KOPT-K1 (cell line): ENCODE results near the gene LYPLAL1.
"Not testable (repeated sequence)": the region's sequence is repeated elsewhere in the genome, so short reads cannot be mapped to it uniquely, and the experiment has no call there.

ENCODE experiments used
- H3K27ac ChIP-seq: fragments of 200-600 bp; sonication (generic); 2 replicates; pipeline ENCODE4 v1.5.1; 2016; ENCODE audit warnings: antibody characterized with exemption, mild to moderate bottlenecking, low read depth, low read length; ENCODE audit not compliant: poor library complexity, severe bottlenecking
- H3K36me3 ChIP-seq: fragments of 200-600 bp; sonication (generic); 2 replicates; pipeline ENCODE4 v1.5.1; 2017; ENCODE audit warnings: antibody characterized with exemption, mild to moderate bottlenecking, low read length, moderate library complexity; ENCODE audit not compliant: insufficient read depth
- H3K9me3 ChIP-seq: fragments of 200-600 bp; sonication (generic); 2 replicates; pipeline ENCODE4 v1.5.1; 2017; ENCODE audit warnings: antibody characterized with exemption, low read length, mild to moderate bottlenecking; ENCODE audit not compliant: insufficient read depth, poor library complexity, severe bottlenecking

The LYPLAL1 gene

DNA sequence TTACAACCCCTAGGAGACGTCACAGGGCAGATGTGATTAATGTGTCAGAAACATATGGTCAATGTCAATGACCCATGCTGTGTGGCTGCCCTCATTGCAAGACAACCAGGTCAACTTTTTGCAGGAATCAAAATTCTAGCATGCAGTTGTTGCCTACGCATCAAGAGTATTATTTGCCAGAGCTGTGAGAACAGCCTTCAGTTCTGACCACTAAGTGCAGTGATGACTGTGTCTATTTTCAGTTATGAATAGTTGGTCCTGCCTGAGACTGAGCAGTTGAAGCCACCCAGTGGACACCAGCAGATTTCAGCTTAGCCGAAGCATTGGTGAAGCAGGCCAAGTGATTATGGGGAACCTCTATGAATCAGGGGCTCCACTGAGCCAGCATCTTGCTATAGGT, 47.3 kb downstream of the LYPLAL1 start:
- H3K36me3 ChIP-seq = peaks cover 5% of the 10 kb centered on the region; the same call in 1 of the 2 replicates
- H3K27ac ChIP-seq = no peak overlapping the region
- H3K9me3 ChIP-seq = no peaks in the 10 kb centered on the region

DNA sequence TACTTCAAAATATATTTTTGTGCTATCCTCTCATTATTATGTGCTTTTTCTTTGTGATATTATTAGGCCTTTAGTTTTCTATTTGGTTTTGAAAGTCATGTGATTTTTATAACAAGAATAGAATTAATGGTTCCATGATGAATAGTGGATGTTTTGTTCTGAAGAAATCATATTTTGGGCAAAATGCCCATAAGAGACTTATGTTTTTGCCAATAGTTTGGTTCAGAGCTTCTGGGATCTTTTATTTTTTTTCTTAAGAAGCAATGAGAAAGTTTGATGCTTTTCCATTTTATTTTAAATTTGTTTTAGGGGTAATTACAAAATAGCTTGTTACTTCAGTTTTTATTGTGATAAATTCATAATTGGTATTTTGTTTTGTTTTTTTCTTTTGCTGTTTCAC, 49.8 kb downstream of the LYPLAL1 start:
- Histone ChIP-seq H3K36me3 (peaks cover 5% of the 10 kb centered on the region; the same call in 1 of the 2 replicates), H3K9me3 (no peaks in the 10 kb centered on the region), H3K27ac (no peak overlapping the region)

DNA sequence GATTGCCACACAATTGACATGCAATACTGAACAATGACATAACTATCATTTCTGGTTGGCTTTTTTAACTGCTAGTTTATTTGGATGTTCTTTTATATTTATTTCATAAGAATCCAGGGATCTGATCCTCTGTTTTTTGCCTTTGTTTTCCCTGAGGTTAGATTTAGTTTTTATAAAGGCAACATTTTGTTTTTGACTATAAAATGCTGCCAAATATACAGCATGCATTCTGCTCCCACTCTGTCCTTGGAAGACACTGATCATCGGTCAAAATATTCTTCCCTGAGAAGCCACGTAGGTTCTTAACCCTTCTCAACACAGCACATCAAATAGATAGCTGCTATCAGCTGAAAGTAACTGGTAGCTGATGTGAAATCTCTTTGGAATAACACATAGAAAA, 52.5 kb downstream of the LYPLAL1 start:
- no peaks in the 10 kb centered on the region for H3K36me3 ChIP-seq
- no peak overlapping the region for H3K27ac ChIP-seq
- H3K9me3 ChIP-seq = no peaks in the 10 kb centered on the region

DNA sequence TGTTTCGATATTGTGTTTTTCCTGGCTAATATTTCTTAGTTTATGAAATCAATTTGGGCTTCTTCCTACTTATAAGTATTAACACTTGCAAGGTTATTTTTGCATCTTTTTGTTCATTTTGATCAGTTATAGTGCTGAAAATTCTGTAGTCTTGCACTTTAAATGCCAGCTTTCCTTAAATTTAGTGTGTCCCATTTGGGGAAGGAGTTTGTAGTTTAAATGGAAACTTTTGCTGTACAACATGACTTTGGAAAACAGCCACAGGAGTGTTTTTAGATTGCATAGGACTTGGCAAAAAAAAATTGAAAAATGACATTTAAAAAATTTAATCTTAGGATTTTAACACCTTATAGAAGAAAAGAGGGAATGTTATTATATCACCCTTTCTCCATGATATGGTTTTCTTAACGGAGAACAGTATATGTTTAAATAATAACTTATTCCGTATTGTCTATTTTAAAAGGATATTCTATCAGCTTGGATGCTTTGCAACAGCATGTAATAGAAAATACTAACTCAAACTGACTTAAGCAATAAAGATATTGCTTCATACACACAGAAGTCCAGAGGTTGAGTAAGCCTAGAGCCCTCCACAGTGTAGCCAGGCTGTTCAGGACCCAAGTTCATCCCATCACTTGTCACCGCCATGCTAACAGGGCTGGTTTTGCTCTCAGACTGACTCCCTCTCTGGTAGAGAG, 53.8 kb downstream of the LYPLAL1 start:
- no peaks in the 10 kb centered on the region for H3K9me3 ChIP-seq
- no peaks in the 10 kb centered on the region for H3K36me3 ChIP-seq
- no peak overlapping the region for H3K27ac ChIP-seq

DNA sequence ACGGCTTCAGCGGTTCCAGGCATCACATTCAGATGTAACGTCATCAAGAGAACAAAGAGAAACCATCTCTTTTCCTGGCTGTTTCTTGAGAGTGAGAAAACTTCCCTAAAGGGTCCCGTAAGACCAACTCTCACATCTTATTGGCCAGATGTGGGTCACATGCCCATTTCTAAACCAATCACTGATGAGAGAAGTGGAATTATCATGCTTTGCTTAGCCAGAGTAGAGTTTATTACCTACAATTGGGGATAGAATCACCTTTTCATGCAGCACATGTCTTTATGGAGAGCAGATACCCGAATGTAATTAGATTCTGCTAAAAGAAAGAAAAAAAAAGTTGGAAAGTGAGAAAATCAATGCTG, 54.4 kb downstream of the LYPLAL1 start:
- Histone ChIP-seq H3K36me3 (no peaks in the 10 kb centered on the region), H3K9me3 (no peaks in the 10 kb centered on the region), H3K27ac (no peak overlapping the region)

DNA sequence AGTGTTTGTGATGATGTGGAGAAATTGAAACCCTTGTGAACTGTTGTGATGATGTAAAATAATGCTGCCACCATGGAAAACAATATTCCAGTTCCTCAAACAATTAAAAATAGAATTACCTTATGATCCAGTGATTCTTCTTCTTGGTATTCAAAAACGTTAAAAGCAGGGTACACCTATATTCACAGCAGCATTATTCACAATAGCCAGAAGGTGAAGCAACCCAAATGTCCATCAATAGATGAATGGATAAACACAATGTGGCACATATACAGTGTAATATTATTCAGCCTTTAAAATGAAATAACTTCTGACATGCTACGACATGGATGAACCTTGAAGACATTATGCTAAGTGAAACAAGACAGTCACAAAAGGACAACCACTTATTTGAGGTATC, 59.2 kb downstream of the LYPLAL1 start:
- Histone ChIP-seq H3K36me3 (no peaks in the 10 kb centered on the region), H3K27ac (no peak overlapping the region), H3K9me3 (no peaks in the 10 kb centered on the region)

GRCh38 chr1:219235903-219236481, 62.3 kb downstream of the LYPLAL1 start:
- Histone ChIP-seq H3K27ac (no peak overlapping the region), H3K36me3 (no peaks in the 10 kb centered on the region), H3K9me3 (no peaks in the 10 kb centered on the region)

- H3K27ac ChIP-seq = no peak overlapping the region
- no peaks in the 10 kb centered on the region for H3K36me3 ChIP-seq
- no peaks in the 10 kb centered on the region for H3K9me3 ChIP-seq
Measured at GRCh38 chr1:219236933-219237610, 63.4 kb downstream of the LYPLAL1 start.

GRCh38 chr1:219239518-219239917, 65.8 kb downstream of the LYPLAL1 start:
- Histone ChIP-seq H3K36me3 (no peaks in the 10 kb centered on the region), H3K9me3 (no peaks in the 10 kb centered on the region), H3K27ac (no peak overlapping the region)

DNA sequence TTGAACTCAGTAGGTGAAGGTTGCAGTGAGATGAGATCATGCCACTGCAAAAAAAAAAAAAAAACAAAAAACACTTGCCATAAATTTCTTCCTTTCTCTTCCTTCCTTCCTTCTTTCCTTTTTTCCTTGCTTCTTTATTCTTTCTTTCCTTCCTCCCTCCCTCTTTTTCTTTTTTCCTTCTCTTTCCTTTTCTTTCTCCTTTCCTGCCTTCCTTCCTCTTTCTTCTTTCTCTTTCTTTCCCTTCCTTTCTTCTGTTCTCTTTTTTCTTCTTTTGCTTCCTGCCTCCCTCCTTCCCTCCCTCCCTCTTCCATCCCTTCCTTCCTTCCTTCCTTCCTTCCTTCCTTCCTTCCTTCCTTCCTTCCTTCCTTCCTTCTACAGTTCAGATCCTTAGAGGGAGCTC, 71.2 kb downstream of the LYPLAL1 start:
- H3K27ac ChIP-seq = no peak overlapping the region
- H3K9me3 ChIP-seq = no peaks in the 10 kb centered on the region
- no peaks in the 10 kb centered on the region for H3K36me3 ChIP-seq

DNA sequence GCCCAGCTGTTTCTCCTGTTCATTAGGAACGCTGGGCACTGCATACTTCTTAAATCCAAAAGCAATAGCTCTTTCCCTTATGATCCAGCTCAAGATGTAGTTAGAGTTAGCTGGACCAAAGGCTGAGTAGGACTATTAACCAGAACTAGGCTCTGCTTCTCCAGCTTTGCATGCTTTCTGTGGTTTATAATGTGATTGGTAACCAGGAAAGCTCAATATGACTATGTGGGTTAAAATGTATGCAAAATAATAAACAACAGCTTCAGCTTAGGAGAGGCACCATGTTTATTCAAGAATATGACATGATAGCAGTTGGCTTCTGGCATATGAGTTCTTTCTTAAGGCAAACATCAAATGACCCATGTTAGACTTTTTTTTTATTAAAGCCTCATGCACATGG, 73.8 kb downstream of the LYPLAL1 start:
- H3K9me3 ChIP-seq = no peaks in the 10 kb centered on the region
- H3K27ac ChIP-seq = no peak overlapping the region
- no peaks in the 10 kb centered on the region for H3K36me3 ChIP-seq

- H3K27ac ChIP-seq, H3K9me3 ChIP-seq, H3K36me3 ChIP-seq: not testable (repeated sequence)
Measured at GRCh38 chr1:219250468-219250867, 76.8 kb downstream of the LYPLAL1 start.

- Histone ChIP-seq H3K36me3 (no peaks in the 10 kb centered on the region), H3K9me3 (peaks cover 10% of the 10 kb centered on the region), H3K27ac (no peak overlapping the region)
Measured at GRCh38 chr1:219257751-219258150, 84.1 kb downstream of the LYPLAL1 start.

GRCh38 chr1:219261454-219261853, 87.8 kb downstream of the LYPLAL1 start:
- H3K9me3 ChIP-seq = peaks cover 13% of the 10 kb centered on the region
- no peaks in the 10 kb centered on the region for H3K36me3 ChIP-seq
- no peak overlapping the region for H3K27ac ChIP-seq
